Activated gamma-delta T cell treated with anti-CD3 and anti-CD28 coated beads, Interleukin-2, amount 50 U/mL, for 16 hours (primary cell): ENCODE results near the gene ITPRIP.

ENCODE experiments used
- DNase-seq: peaks from one replicate; pipeline ENCODE4 v3.0.0-alpha.2; 2020; ENCODE audit warnings: low read depth

ITPRIP gene

GRCh38 chr10:104337985-104338735 is at the start of gene ITPRIP:
Gene ITPRIP (minus strand): TSS chr10:104338465. CDS start chr10:104316051, 22,414 bp downstream.
- peak; percentile 62 for DNase-seq

- no peak for DNase-seq
These were observed 49.0 kb upstream of the ITPRIP start for GRCh38 chr10:104387130-104387888.

- no peak for DNase-seq
These were observed 42.1 kb upstream of the ITPRIP start for GRCh38 chr10:104380336-104380735.

GRCh38 chr10:104376784-104377300 is 38.6 kb upstream of the ITPRIP start:
- DNase-seq, result no peak

- DNase-seq, result no peak
These were observed 36.3 kb upstream of the ITPRIP start for GRCh38 chr10:104374591-104374990.

- no peak for DNase-seq
These were observed 33.5 kb upstream of the ITPRIP start for GRCh38 chr10:104371753-104372152.

- no peak for DNase-seq
These were observed 30.1 kb upstream of the ITPRIP start for GRCh38 chr10:104368381-104368780.

- no peak for DNase-seq
These were observed 29.6 kb upstream of the ITPRIP start for GRCh38 chr10:104367904-104368303.

- DNase-seq, result no peak
These were observed 21.5 kb upstream of the ITPRIP start for GRCh38 chr10:104359811-104360210.

- DNase-seq, result peak; percentile 78
These were observed 15.2 kb upstream of the ITPRIP start, which contains the start of gene CFAP58 for GRCh38 chr10:104353325-104354048. Gene CFAP58 (plus strand): TSS chr10:104353833. CDS start chr10:104353898, 65 bp downstream.

- no peak for DNase-seq
These were observed 13.7 kb upstream of the ITPRIP start for GRCh38 chr10:104351919-104352318.

GRCh38 chr10:104351061-104351702 is 12.9 kb upstream of the ITPRIP start:
- no peak for DNase-seq

- no peak for DNase-seq
These were observed 11.9 kb upstream of the ITPRIP start for GRCh38 chr10:104350127-104350635.

- DNase-seq, result no peak
These were observed 11.4 kb upstream of the ITPRIP start for GRCh38 chr10:104349623-104350126.

GRCh38 chr10:104348601-104349000 is 10.3 kb upstream of the ITPRIP start:
- DNase-seq, result no peak

- DNase-seq, result no peak
These were observed 9.2 kb upstream of the ITPRIP start for GRCh38 chr10:104347295-104348045.

- no peak for DNase-seq
These were observed 7.7 kb upstream of the ITPRIP start for GRCh38 chr10:104345941-104346340.

GRCh38 chr10:104345515-104345914 is 7.2 kb upstream of the ITPRIP start:
- no peak for DNase-seq

- no peak for DNase-seq
These were observed 6.0 kb upstream of the ITPRIP start for GRCh38 chr10:104344219-104344618.

GRCh38 chr10:104342941-104343411 is 4.7 kb upstream of the ITPRIP start:
- DNase-seq, result no peak
